Measurements from ENCODE around the gene ANO10.

- TF ChIP-seq CTCF (IDR thresholded peaks at IDR 0.05; ENCODE audit: borderline replicate concordance, extremely low read depth, low read length, poor library complexity, severe bottlenecking) (no peak), EZH2 (IDR thresholded peaks at IDR 0.05; ENCODE audit: borderline replicate concordance, low read depth, low read length, severe bottlenecking) (no peak)
These were observed 98.3 kb downstream of the ANO10 start for GRCh38 chr3:43523454-43524053.

All from DND-41 (cell line).